GM18498 (cell line): ENCODE results near the gene FIBP.

Source experiments
- ATAC-seq: cut with Tn5 transposase; IDR thresholded peaks from one replicate; pipeline ENCODE4 v1.9.1; 2021; ENCODE audit warnings: mild to moderate bottlenecking, moderate library complexity; ENCODE audit not compliant: unreplicated experiment

The FIBP gene

GRCh38 chr11:65888163-65888814 lies at the start of gene FIBP:
Gene FIBP (minus strand): TSS chr11:65888471. CDS start chr11:65888418, 53 bp downstream.
- ATAC-seq, result peak; percentile 57

GRCh38 chr11:65937766-65938165 lies 49.5 kb upstream of the FIBP start:
- no peak for ATAC-seq

DNA sequence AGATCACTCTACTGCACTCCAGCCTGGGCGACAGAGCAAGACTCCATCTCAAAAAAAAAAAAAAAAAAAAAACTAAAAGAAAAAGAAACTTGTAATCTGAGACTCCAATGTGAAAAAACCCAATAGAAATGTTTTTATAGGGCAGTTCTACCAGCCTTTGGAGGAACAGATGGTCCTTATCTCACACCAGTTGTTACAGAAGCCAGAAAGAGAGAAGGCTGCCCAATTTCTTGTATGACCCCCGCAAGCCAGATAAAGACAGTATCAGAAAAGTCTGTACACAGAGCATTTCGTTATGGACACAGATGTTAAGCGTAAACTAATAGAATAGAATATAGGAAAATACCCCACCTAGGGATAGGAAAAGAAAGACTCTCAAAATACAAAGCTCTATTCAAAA lies 45.7 kb upstream of the FIBP start:
- ATAC-seq, result no peak

DNA sequence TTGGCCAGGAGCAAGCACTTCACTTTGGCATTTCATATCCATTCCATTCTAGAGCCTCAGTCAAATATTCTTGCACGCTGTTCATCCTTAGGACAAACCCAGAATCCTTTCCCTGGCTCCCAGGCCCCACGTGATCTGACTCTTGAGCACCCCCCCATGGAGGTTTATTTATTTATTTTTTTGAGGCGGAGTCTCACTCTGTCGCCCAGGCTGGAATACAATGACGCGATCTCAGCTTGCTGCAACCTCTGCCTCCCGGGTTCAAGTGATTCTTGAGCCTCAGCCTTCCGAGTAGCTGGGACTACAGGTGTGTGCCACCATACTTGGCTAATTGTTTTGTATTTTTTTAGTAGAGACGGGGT lies 44.3 kb upstream of the FIBP start:
- ATAC-seq, result no peak

GRCh38 chr11:65931773-65932557 lies 43.7 kb upstream of the FIBP start:
- ATAC-seq, result no peak

DNA sequence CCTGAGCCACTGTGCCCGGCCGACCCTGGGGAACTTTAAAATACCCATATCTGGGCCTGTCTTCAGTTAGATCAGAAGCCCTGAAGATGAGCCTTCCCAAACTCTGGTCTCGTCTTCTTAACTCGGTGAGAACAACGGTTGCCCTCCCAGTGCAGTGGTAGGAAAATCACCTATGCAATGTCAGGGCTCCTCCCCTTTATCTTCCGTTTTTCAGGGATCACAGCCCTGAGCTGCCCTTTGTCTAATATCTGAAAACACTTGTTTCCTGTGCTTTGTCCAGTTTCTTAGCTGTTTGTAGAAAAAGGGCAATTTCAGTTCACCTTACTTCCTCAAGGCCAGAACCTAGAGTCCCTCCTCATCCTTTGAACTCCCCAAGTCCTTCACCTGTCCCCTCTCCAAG lies 40.4 kb upstream of the FIBP start:
- ATAC-seq, result no peak

DNA sequence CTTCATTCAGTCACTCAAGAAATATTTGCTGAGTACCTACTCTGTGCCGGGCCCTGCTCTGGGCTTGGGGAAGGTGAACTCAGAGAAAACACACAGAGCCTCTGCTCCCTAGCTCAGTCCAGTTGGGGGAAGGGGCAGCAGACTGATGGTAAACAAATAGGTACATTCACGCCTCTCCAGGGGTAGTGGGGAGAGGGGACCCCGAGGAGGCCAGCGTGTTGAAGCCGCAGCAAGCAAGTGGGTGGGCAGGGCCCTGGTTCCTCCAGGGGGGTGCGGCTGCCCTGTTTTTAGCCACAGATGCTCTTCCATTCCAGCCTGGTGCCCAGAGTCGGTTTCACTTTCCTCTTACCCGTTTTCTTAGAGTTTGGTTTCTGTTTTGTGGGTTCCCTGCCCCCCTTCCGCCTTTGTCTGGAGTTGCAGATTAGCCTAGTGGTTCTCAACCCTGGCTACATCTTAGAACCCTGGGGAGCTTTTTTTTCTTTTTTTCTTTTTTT lies 39.7 kb upstream of the FIBP start:
- ATAC-seq, result peak; percentile 75

GRCh38 chr11:65925397-65925796 lies 37.1 kb upstream of the FIBP start:
- ATAC-seq, result no peak

GRCh38 chr11:65922565-65922964 lies 34.3 kb upstream of the FIBP start:
- no peak for ATAC-seq

- ATAC-seq, result no peak
Observed at GRCh38 chr11:65921876-65922275, 33.6 kb upstream of the FIBP start.

DNA sequence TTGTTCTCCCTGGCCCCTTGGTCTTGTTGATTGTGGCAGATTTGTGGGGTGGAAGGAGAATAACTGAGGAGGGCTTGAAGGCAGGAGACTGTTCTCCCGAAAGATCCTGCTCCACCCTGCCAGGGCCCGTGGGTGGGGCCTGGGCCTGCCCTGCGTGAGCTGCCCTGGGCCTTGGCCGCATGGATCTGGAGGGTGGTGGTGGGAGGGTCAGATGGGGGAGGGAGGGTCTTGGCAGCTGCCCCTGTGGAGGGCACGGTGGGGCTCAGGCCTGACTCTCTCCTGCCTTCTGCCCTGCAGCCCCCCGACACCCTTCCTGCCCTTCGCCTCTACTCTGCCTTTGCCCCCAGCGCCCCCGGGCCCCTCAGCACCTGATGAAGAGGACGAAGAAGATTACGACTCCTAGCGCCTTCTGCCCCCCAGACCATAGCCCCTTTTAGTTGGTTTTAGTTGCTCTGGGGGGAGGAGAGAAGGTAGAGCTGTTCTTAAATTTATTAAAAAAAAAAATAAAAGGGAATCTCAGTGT lies 32.8 kb upstream of the FIBP start:
- no peak for ATAC-seq

DNA sequence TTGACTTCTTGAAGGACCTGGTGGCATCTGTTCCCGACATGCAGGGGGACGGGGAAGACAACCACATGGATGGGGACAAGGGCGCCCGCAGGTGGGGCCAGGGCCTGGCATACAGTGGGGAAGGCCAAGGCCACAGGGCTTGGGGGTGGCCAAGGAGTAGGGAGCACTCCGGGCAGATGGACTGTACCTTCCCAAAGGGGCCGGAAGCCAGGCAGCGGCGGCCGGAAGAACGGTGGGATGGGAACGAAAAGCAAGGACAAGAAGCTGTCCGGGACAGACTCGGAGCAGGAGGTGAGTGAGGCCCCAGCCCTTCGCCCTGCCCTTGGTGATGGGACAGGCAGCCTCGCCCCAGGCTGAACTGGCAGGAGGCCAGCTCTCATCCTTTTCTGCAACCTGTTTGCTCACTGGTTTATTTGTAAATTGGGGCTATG lies 32.1 kb upstream of the FIBP start:
- no peak for ATAC-seq

GRCh38 chr11:65919573-65920371 lies 31.5 kb upstream of the FIBP start:
- peak; percentile 38 for ATAC-seq

GRCh38 chr11:65919141-65919572 lies 30.9 kb upstream of the FIBP start, which contains the start of gene DRAP1:
Gene DRAP1 (plus strand): TSS chr11:65919426. CDS start chr11:65919502, 76 bp downstream.
- peak; percentile 81 for ATAC-seq

- ATAC-seq, result peak; percentile 60
Observed at GRCh38 chr11:65918211-65919140, 30.2 kb upstream of the FIBP start, which contains the start of gene C11orf68. Gene C11orf68 (minus strand): TSS chr11:65919062. CDS start chr11:65919031, 31 bp downstream.

- no peak for ATAC-seq
Observed at GRCh38 chr11:65917434-65918210, 29.4 kb upstream of the FIBP start.

- no peak for ATAC-seq
Observed at GRCh38 chr11:65917077-65917433, 28.8 kb upstream of the FIBP start.

DNA sequence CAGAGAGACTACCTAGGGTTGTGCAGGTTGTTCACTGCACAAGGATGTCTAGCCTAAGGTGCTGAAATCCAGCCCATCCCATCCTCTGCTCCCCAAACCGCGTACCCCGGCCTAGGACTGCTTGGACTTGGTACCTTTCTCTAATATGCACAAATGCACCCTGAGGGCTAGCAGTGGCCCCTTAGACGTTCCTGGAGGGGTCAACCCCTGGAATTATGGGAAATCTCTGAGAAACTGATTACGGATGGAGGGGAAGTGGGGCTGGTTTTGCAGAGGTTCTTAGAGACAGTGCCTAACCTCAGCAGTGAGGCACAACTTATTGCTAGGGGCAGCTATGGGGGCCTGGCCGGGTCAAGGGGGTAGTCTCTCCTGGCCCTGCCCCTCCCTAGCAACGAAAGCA lies 28.1 kb upstream of the FIBP start:
- ATAC-seq, result no peak

DNA sequence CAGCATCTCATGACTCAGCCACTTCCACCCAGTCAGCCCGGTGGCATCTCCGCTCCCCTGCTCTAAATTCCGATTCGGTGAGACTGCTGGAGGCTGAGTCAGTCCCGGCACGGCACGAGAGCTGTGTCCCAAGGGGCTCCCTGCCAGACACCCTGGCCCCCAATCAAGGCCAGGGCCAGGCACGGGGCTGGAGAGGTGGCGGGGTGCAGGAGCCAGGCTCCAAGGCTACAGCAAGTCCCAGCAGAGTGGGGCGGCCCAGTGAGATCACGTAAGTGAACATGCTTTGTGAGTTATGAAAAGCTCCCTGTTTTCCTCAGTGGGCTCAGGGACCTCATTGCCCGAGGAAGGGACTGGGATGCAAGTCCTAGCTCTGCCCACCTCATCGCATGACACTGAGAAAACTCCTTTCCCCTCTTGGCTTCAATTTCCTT lies 27.6 kb upstream of the FIBP start:
- ATAC-seq, result no peak
